ENCODE results near the gene AOPEP.

The AOPEP gene

GRCh38 chr9:94826044-94826443, 99.5 kb downstream of the AOPEP start:
- Histone ChIP-seq H3K9me2 (replicated peaks; ENCODE audit: control insufficient read depth, low read length) (no peaks in the 10 kb centered on the region), H3K27me3 (ENCODE audit: control insufficient read depth, low read length) (no peaks in the 10 kb centered on the region), H3K36me3 (ENCODE audit: control insufficient read depth, low read length) (no peaks in the 10 kb centered on the region), H3K4me3 (ENCODE audit: low read length) (no peak overlapping the region), H3K79me2 (ENCODE audit: control insufficient read depth, low read length) (no peaks in the 10 kb centered on the region), H3K4me1 (ENCODE audit: control insufficient read depth, low read length) (peaks cover 7% of the 10 kb centered on the region), H3K9me3 (ENCODE audit: control insufficient read depth, insufficient read depth, low read length) (no peaks in the 10 kb centered on the region), H3F3A (ENCODE audit: control insufficient read depth, insufficient read depth) (no peaks in the 10 kb centered on the region), H4K20me1 (ENCODE audit: control insufficient read depth, insufficient read depth, low read depth, low read length) (no peaks in the 10 kb centered on the region), H3K27ac (ENCODE audit: low read depth, low read length) (no peak overlapping the region), H3K4me2 (ENCODE audit: low read length) (no peak overlapping the region)
- TF ChIP-seq EZH2phosphoT487 (IDR thresholded peaks at IDR 0.05; ENCODE audit: borderline replicate concordance, low read length) (no peak), CTCF (IDR thresholded peaks at IDR 0.05; ENCODE audit: low read depth, low read length, poor library complexity, severe bottlenecking) (no peak)

GRCh38 chr9:94826644-94827410, 100.3 kb downstream of the AOPEP start:
- no peaks in the 10 kb centered on the region for H3K9me2 ChIP-seq (replicated peaks; ENCODE audit: control insufficient read depth, low read length)
- H3K9me3 ChIP-seq (ENCODE audit: control insufficient read depth, insufficient read depth, low read length), result no peaks in the 10 kb centered on the region
- no peaks in the 10 kb centered on the region for H3K4me1 ChIP-seq (ENCODE audit: control insufficient read depth, low read length)
- H3K36me3 ChIP-seq (ENCODE audit: control insufficient read depth, low read length), result no peaks in the 10 kb centered on the region
- no peaks in the 10 kb centered on the region for H4K20me1 ChIP-seq (ENCODE audit: control insufficient read depth, insufficient read depth, low read depth, low read length)
- no peak overlapping the region for H3K4me2 ChIP-seq (ENCODE audit: low read length)
- no peaks in the 10 kb centered on the region for H3K79me2 ChIP-seq (ENCODE audit: control insufficient read depth, low read length)
- TF ChIP-seq EZH2phosphoT487 (IDR thresholded peaks at IDR 0.05; ENCODE audit: borderline replicate concordance, low read length), result no peak
- no peak for TF ChIP-seq CTCF (IDR thresholded peaks at IDR 0.05; ENCODE audit: low read depth, low read length, poor library complexity, severe bottlenecking)
- no peak overlapping the region for H3K4me3 ChIP-seq (ENCODE audit: low read length)
- H3F3A ChIP-seq (ENCODE audit: control insufficient read depth, insufficient read depth), result no peaks in the 10 kb centered on the region
- no peaks in the 10 kb centered on the region for H3K27me3 ChIP-seq (ENCODE audit: control insufficient read depth, low read length)
- no peak overlapping the region for H3K27ac ChIP-seq (ENCODE audit: low read depth, low read length)

GRCh38 chr9:94827584-94828304, 101.2 kb downstream of the AOPEP start:
- Histone ChIP-seq H3K36me3 (ENCODE audit: control insufficient read depth, low read length) (no peaks in the 10 kb centered on the region), H3K79me2 (ENCODE audit: control insufficient read depth, low read length) (no peaks in the 10 kb centered on the region), H3K4me3 (ENCODE audit: low read length) (no peak overlapping the region), H3K27ac (ENCODE audit: low read depth, low read length) (no peak overlapping the region), H3K4me1 (ENCODE audit: control insufficient read depth, low read length) (no peaks in the 10 kb centered on the region), H4K20me1 (ENCODE audit: control insufficient read depth, insufficient read depth, low read depth, low read length) (no peaks in the 10 kb centered on the region), H3K27me3 (ENCODE audit: control insufficient read depth, low read length) (no peaks in the 10 kb centered on the region), H3K9me2 (replicated peaks; ENCODE audit: control insufficient read depth, low read length) (no peaks in the 10 kb centered on the region), H3K9me3 (ENCODE audit: control insufficient read depth, insufficient read depth, low read length) (no peaks in the 10 kb centered on the region), H3F3A (ENCODE audit: control insufficient read depth, insufficient read depth) (no peaks in the 10 kb centered on the region), H3K4me2 (ENCODE audit: low read length) (no peak overlapping the region)
- TF ChIP-seq EZH2phosphoT487 (IDR thresholded peaks at IDR 0.05; ENCODE audit: borderline replicate concordance, low read length) (no peak), CTCF (IDR thresholded peaks at IDR 0.05; ENCODE audit: low read depth, low read length, poor library complexity, severe bottlenecking) (no peak)

Measured in DOHH2 (cell line).